ENCODE data around the gene PGA5. TPM values are rescaled to one million over a fixed set of nuclear protein-coding genes. Genes with fewer than 3 reads are reported as not detected.
A peak's percentile ranks its signal among the peaks of the same experiment; 100 is the strongest.

Gene PGA5
- total RNA-seq, 1 donor from 2014 or later: 0.79 TPM

- no peaks in the 10 kb centered on the region for H3K9me3 ChIP-seq (ENCODE audit: insufficient read depth, low read depth, low read length)
- no peak overlapping the region for H3K4me3 Mint-ChIP-seq (ENCODE audit: unreplicated experiment)
- peaks cover 23% of the 10 kb centered on the region for H3K4me1 ChIP-seq (ENCODE audit: insufficient read depth, low read length)
- peaks cover 27% of the 10 kb centered on the region for H3K27me3 ChIP-seq (ENCODE audit: insufficient read depth, low read length)
- H3K27ac ChIP-seq (ENCODE audit: low read depth, low read length): no peak overlapping the region
- no peaks in the 10 kb centered on the region for H3K79me2 ChIP-seq (ENCODE audit: insufficient read depth, low read length)
- peaks cover 11% of the 10 kb centered on the region for H3K27me3 Mint-ChIP-seq (ENCODE audit: low read depth, unreplicated experiment)
- H3K4me1 Mint-ChIP-seq (ENCODE audit: low read depth, unreplicated experiment): peaks cover 11% of the 10 kb centered on the region
- no peak for DNase-seq (ENCODE audit: low read depth)
- peaks cover 14% of the 10 kb centered on the region for H3K36me3 Mint-ChIP-seq (ENCODE audit: low read depth, unreplicated experiment)
- H4K20me1 ChIP-seq (ENCODE audit: insufficient read depth, low read length): peaks cover 29% of the 10 kb centered on the region
- H3K4me3 ChIP-seq (ENCODE audit: insufficient read depth, low read depth, low read length): no peak overlapping the region
- H3K9ac ChIP-seq (ENCODE audit: low read length): no peak overlapping the region
- H3K9me3 Mint-ChIP-seq (ENCODE audit: unreplicated experiment): peaks cover 3% of the 10 kb centered on the region
- H3K27ac Mint-ChIP-seq (ENCODE audit: unreplicated experiment): no peak overlapping the region
- TF ChIP-seq EZH2 (IDR thresholded peaks at IDR 0.05; ENCODE audit: insufficient read depth, low read length) (no peak), CTCF (IDR thresholded peaks at IDR 0.05; ENCODE audit: insufficient read depth, low read depth, low read length) (no peak)
- H3K36me3 ChIP-seq (ENCODE audit: insufficient read depth, low read length): no peaks in the 10 kb centered on the region
- no peak overlapping the region for H2AFZ ChIP-seq (ENCODE audit: low read depth, low read length)
- H3K4me2 ChIP-seq (ENCODE audit: low read length): no peak overlapping the region
- FAIRE-seq: no peak
Measured at GRCh38 chr11:61290905-61291690, 50.1 kb downstream of the PGA5 start.

GRCh38 chr11:61292356-61292755 lies 51.4 kb downstream of the PGA5 start:
- no peak overlapping the region for H3K4me3 ChIP-seq (ENCODE audit: insufficient read depth, low read depth, low read length)
- peak overlapping the region; percentile 15 for H3K4me3 Mint-ChIP-seq (ENCODE audit: unreplicated experiment)

More at GRCh38 chr11:61292356-61292755, 51.4 kb downstream of the PGA5 start:
- no peaks in the 10 kb centered on the region for H3K79me2 ChIP-seq (ENCODE audit: insufficient read depth, low read length)
- Mint-ChIP-seq H3K9me3 (ENCODE audit: unreplicated experiment) (peaks cover 3% of the 10 kb centered on the region), H3K27me3 (ENCODE audit: low read depth, unreplicated experiment) (peaks cover 11% of the 10 kb centered on the region), H3K27ac (ENCODE audit: unreplicated experiment) (no peak overlapping the region), H3K4me1 (ENCODE audit: low read depth, unreplicated experiment) (peaks cover 16% of the 10 kb centered on the region), H3K36me3 (ENCODE audit: low read depth, unreplicated experiment) (peaks cover 10% of the 10 kb centered on the region)
- H3K9me3 ChIP-seq (ENCODE audit: insufficient read depth, low read depth, low read length): no peaks in the 10 kb centered on the region
- no peak overlapping the region for H3K9ac ChIP-seq (ENCODE audit: low read length)
- H4K20me1 ChIP-seq (ENCODE audit: insufficient read depth, low read length): peaks cover 39% of the 10 kb centered on the region
- DNase-seq (ENCODE audit: low read depth) (no peak), FAIRE-seq (no peak)
- TF ChIP-seq CTCF (IDR thresholded peaks at IDR 0.05; ENCODE audit: insufficient read depth, low read depth, low read length) (no peak), EZH2 (IDR thresholded peaks at IDR 0.05; ENCODE audit: insufficient read depth, low read length) (no peak)
- H3K27me3 ChIP-seq (ENCODE audit: insufficient read depth, low read length): peaks cover 27% of the 10 kb centered on the region
- no peak overlapping the region for H3K4me2 ChIP-seq (ENCODE audit: low read length)
- no peaks in the 10 kb centered on the region for H3K36me3 ChIP-seq (ENCODE audit: insufficient read depth, low read length)
- no peak overlapping the region for H3K27ac ChIP-seq (ENCODE audit: low read depth, low read length)
- peaks cover 29% of the 10 kb centered on the region for H3K4me1 ChIP-seq (ENCODE audit: insufficient read depth, low read length)
- H2AFZ ChIP-seq (ENCODE audit: low read depth, low read length): no peak overlapping the region

All from astrocyte (in vitro differentiated cells and primary cell).